Measurements from ENCODE around the gene OR5B3.

GRCh38 chr11:58358969-58359368 is 47.7 kb downstream of the OR5B3 start, which contains the start of gene OR5B17:
- TF ChIP-seq MEF2D (tag; conservative IDR thresholded peaks at IDR 0.05; ENCODE audit: low read depth) (no peak), ATF1 (CRISPR knock-in tag; IDR thresholded peaks at IDR 0.05) (no peak), ATF1 (tag; IDR thresholded peaks at IDR 0.05) (no peak), L3MBTL2 (IDR thresholded peaks at IDR 0.05) (no peak)

Measured in K562 (cell line).